Measurements from ENCODE around the gene CD160.

- TF ChIP-seq, protein P1, sequence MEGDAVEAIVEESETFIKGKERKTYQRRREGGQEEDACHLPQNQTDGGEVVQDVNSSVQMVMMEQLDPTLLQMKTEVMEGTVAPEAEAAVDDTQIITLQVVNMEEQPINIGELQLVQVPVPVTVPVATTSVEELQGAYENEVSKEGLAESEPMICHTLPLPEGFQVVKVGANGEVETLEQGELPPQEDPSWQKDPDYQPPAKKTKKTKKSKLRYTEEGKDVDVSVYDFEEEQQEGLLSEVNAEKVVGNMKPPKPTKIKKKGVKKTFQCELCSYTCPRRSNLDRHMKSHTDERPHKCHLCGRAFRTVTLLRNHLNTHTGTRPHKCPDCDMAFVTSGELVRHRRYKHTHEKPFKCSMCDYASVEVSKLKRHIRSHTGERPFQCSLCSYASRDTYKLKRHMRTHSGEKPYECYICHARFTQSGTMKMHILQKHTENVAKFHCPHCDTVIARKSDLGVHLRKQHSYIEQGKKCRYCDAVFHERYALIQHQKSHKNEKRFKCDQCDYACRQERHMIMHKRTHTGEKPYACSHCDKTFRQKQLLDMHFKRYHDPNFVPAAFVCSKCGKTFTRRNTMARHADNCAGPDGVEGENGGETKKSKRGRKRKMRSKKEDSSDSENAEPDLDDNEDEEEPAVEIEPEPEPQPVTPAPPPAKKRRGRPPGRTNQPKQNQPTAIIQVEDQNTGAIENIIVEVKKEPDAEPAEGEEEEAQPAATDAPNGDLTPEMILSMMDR (conservative IDR thresholded peaks at IDR 0.05; ENCODE audit: low read depth, low read length): no peak
- TF ChIP-seq RFX5 (IDR thresholded peaks at IDR 0.05; ENCODE audit: low read depth, low read length): no peak
- TF ChIP-seq POLR2A (IDR thresholded peaks at IDR 0.05; ENCODE audit: low read depth, low read length): no peak
- TF ChIP-seq SMC3 (IDR thresholded peaks at IDR 0.05; ENCODE audit: low read depth, low read length): no peak
These were observed 29.4 kb upstream of the CD160 start for GRCh38 chr1:145689922-145690321.
